Left renal pelvis (tissue), 4 donors: ENCODE data around the gene RNF144B. TPM values are rescaled to one million over a fixed set of nuclear protein-coding genes. Genes with fewer than 3 reads are reported as not detected.
"Not testable (repeated sequence)": the region's sequence is repeated elsewhere in the genome, so short reads cannot be mapped to it uniquely, and the experiment has no call there.

Experiments used
- DNase-seq, 4 donors: peaks; one replicate each; pipeline ENCODE4 v3.0.0-alpha.2; 2013; ENCODE audit warnings: low read depth in 4 of 4, low spot score in 3 of 4
- polyA plus RNA-seq, 4 donors: library from polyadenylated mRNA; unstranded; fragments of 120-200 nt; gene quantifications; one replicate each; pipeline ENCODE4 v1.2.1, GENCODE V29; 2013; ENCODE audit not compliant: insufficient read length in 4 of 4

RNF144B gene
- 10 to 100 TPM in 3 of 4 donors, 1 to 10 TPM in 1; 1.7 to 19.5 (median 18.7) TPM for polyA plus RNA-seq

- DNase-seq, result peak; percentile 59 to 77 (median 66)
Measured at GRCh38 chr6:18387061-18387721, at the start of gene RNF144B. TSS of gene RNF144B (plus strand) at chr6:18387350. CDS start at chr6:18399535, 12,185 bp downstream.

- no peak for DNase-seq
Measured at GRCh38 chr6:18339599-18339998, 47.6 kb upstream of the RNF144B start.

- no peak for DNase-seq
Measured at GRCh38 chr6:18340781-18341551, 46.2 kb upstream of the RNF144B start.

DNA sequence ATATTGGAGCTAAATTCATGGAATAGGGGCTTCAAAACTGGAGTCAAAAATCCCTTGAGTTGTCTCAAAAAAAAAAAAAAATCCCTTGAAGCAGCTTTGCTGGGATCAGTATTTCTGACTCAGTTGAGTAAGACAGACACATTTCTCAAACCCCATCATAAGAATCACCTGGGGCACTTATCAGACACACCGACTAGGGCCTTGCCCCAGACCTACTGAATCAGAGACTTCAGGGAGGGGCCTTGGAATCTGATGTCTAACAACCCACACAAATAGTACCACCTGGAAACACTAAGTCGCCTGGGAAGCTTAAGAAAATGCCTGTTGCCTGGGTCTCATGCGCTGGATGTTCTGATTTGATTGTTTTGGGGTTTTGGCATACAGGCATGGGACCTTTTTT is 44.9 kb upstream of the RNF144B start:
- no peak for DNase-seq

DNA sequence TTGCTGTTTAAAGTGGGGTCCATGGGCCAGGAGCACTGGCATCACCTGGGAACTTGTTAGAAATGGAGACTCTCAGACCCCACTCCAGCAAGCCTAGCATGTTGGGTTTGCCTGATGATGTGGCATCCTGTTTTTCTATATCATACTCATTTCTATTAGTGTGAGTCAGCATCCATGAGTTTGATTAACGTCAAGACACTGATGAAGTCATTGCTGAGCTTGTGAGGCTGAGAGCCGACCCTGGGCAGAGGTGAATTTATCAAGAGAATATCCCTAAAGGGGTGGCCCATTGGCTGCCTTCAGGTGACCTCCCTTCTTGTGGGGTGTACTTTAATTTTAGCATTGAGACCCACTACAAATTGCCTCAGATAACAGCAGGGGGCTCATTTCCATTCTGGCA is 43.4 kb upstream of the RNF144B start:
- no peak for DNase-seq

- DNase-seq, result no peak
Measured at GRCh38 chr6:18347021-18347577, 40.1 kb upstream of the RNF144B start.

- DNase-seq, result no peak
Measured at GRCh38 chr6:18347866-18348265, 39.3 kb upstream of the RNF144B start.

- DNase-seq, result no peak
Measured at GRCh38 chr6:18349386-18349785, 37.8 kb upstream of the RNF144B start.

- no peak for DNase-seq
Measured at GRCh38 chr6:18350271-18350670, 36.9 kb upstream of the RNF144B start.

GRCh38 chr6:18350712-18351111 is 36.4 kb upstream of the RNF144B start:
- no peak for DNase-seq

GRCh38 chr6:18352001-18352400 is 35.1 kb upstream of the RNF144B start:
- DNase-seq, result no peak

- DNase-seq, result no peak
Measured at GRCh38 chr6:18352842-18353241, 34.3 kb upstream of the RNF144B start.

DNA sequence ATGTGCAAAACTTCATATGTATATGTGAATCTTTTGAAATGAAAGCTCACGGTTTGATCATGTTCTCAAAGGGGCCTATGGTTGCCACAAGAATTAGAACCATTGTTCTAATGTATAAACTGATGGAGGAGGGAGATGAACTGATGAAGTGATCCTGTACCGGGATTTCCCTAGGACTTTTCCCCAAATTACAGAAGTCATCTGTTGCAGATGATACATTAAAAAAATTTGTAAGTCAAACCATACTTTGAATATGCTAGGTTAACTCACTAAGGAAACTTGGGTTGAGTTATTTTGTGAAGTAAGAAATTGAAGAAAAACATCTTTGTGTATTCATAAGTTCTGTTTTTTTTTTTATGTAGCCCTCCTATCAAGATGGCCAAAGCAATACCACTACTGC is 33.9 kb upstream of the RNF144B start:
- no peak for DNase-seq

DNA sequence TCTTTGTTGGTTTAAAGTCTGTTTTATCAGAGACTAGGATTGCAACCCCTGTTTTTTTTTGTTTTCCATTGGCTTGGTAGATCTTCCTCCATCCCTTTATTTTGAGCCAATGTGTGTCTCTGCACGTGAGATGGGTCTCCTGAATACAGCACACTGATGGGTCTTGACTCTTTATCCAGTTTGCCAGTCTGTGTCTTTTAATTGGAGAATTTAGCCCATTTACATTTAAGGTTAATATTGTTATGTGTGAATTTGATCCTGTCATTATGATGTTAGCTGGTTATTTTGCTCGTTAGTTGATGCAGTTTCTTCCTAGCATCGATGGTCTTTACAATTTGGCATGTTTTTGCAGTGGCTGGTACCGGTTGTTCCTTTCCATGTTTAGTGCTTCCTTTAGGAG is 29.6 kb upstream of the RNF144B start:
- not testable (repeated sequence) for DNase-seq

- DNase-seq, result no peak
Measured at GRCh38 chr6:18359237-18359885, 27.8 kb upstream of the RNF144B start.

GRCh38 chr6:18360188-18360587 is 27.0 kb upstream of the RNF144B start:
- DNase-seq, result no peak

- DNase-seq, result no peak
Measured at GRCh38 chr6:18362058-18362561, 25.0 kb upstream of the RNF144B start.

DNA sequence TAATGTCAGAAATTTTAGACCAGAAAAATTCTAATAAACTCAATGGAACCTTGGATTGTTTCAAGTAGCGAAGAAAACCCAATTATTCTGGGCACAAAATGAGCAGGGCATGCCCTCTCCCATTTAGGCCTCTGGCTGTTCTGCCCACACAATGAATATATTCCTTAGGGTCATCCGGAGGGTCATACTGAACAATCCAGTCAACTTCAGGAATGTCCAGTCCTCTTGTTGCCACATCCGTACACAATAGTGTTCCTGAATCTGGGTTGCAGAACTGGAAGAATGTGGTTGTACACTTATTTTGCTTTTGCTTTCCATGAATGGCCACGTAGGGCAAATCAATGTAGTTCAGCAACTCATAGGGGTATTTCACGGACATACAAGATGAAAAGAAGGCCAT is 23.4 kb upstream of the RNF144B start:
- no peak for DNase-seq

- DNase-seq, result not testable (repeated sequence)
Measured at GRCh38 chr6:18364561-18364960, 22.6 kb upstream of the RNF144B start.

DNA sequence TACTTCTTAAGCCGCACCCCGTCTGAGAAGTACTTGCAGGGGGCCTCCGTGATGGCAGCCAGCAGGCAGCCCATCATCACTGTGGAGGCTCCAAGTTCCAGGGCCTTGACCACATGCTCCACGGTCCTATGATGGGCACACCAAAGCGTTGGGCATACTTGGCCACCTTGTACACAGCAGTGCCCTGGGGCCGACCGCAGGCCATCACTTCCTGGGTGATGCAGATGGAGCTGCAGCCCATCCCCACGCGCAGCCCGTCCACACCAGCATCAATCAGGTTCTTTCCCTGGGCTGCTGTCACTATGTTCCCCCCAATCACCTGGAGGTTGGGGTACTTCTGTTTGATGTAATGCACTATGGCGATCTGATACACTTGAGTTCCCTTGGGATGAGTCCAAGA is 19.8 kb upstream of the RNF144B start:
- no peak for DNase-seq
